HepG2 (cell line): ENCODE results near the gene PIM3. TPM values are rescaled to one million over a fixed set of nuclear protein-coding genes. Genes with fewer than 3 reads are reported as not detected.

Source experiments
- ATF5 ChIP-seq: sonication (generic); formaldehyde crosslinking; IDR thresholded peaks from 2 replicates; pipeline ENCODE4 v1.4.0; 2020; ENCODE audit warnings: mild to moderate bottlenecking, low read depth, missing genetic modification reagents
- FOSL2 ChIP-seq: sonication (generic); formaldehyde crosslinking; IDR thresholded peaks from 2 replicates; pipeline ENCODE4 v1.4.0; 2020; ENCODE audit warnings: missing genetic modification reagents
- HNRNPLL ChIP-seq: fragments of 200-400 bp; formaldehyde crosslinking; IDR thresholded peaks from 2 replicates; pipeline ENCODE4 v1.6.1; 2017; ENCODE audit warnings: mild to moderate bottlenecking, low read depth, low read length; ENCODE audit not compliant: poor library complexity, severe bottlenecking
- MZF1 ChIP-seq: sonication (generic); formaldehyde crosslinking; IDR thresholded peaks from 2 replicates; pipeline ENCODE4 v1.8.1; 2023; ENCODE audit warnings: mild to moderate bottlenecking, missing genetic modification reagents, borderline replicate concordance
- NFE2 ChIP-seq: sonication (generic); formaldehyde crosslinking; IDR thresholded peaks from 2 replicates; pipeline ENCODE4 v1.4.0; 2020; ENCODE audit warnings: missing genetic modification reagents
- NKX3-1 ChIP-seq: sonication (generic); formaldehyde crosslinking; IDR thresholded peaks from 2 replicates; pipeline ENCODE4 v1.5.0; 2020; ENCODE audit warnings: missing genetic modification reagents
- PRDM15 ChIP-seq: sonication (generic); formaldehyde crosslinking; IDR thresholded peaks from 2 replicates; pipeline ENCODE4 v1.4.0; 2020; ENCODE audit warnings: missing genetic modification reagents
- SMAD1 ChIP-seq: sonication (generic); formaldehyde crosslinking; IDR thresholded peaks from 2 replicates; pipeline ENCODE4 v1.4.0; 2020; ENCODE audit warnings: missing genetic modification reagents, low read depth, mild to moderate bottlenecking, borderline replicate concordance
- SPEN ChIP-seq: sonication (generic); formaldehyde crosslinking; IDR thresholded peaks from 2 replicates; pipeline ENCODE4 v1.5.1; 2020; ENCODE audit warnings: low read depth, mild to moderate bottlenecking, missing genetic modification reagents
- SRSF9 ChIP-seq: fragments of 200-400 bp; formaldehyde crosslinking; IDR thresholded peaks from 2 replicates; pipeline ENCODE4 v1.6.1; 2018; ENCODE audit warnings: borderline replicate concordance, mild to moderate bottlenecking, low read depth, low read length; ENCODE audit not compliant: insufficient read depth, poor library complexity, severe bottlenecking
- TBP ChIP-seq: sonication (generic); formaldehyde crosslinking; IDR thresholded peaks from 2 replicates; pipeline ENCODE4 v1.5.0; 2020; ENCODE audit warnings: missing genetic modification reagents
- TGIF2 ChIP-seq: IDR thresholded peaks from 2 replicates; pipeline ENCODE4 v1.6.1; 2016; ENCODE audit warnings: control low read depth, missing compliant biosample characterization
- ZNF326 ChIP-seq: sonication (generic); formaldehyde crosslinking; IDR thresholded peaks from 2 replicates; pipeline ENCODE4 v1.4.0; 2020; ENCODE audit warnings: missing genetic modification reagents, borderline replicate concordance
- ZNF382 ChIP-seq: sonication (generic); formaldehyde crosslinking; IDR thresholded peaks from 2 replicates; pipeline ENCODE4 v1.5.0; 2020; ENCODE audit warnings: missing genetic modification reagents, mild to moderate bottlenecking, borderline replicate concordance
- ZNF451 ChIP-seq: sonication (generic); formaldehyde crosslinking; IDR thresholded peaks from 2 replicates; pipeline ENCODE4 v1.5.0; 2020; ENCODE audit warnings: mild to moderate bottlenecking, missing genetic modification reagents
- ZNF713 ChIP-seq: sonication (generic); formaldehyde crosslinking; IDR thresholded peaks from 2 replicates; pipeline ENCODE4 v1.4.0; 2020; ENCODE audit warnings: mild to moderate bottlenecking, missing genetic modification reagents
- ZSCAN21 ChIP-seq: sonication (generic); formaldehyde crosslinking; IDR thresholded peaks from 2 replicates; pipeline ENCODE4 v1.8.0; 2022; ENCODE audit warnings: mild to moderate bottlenecking, missing genetic modification reagents, moderate library complexity, borderline replicate concordance
- polyA plus RNA-seq, 8 experiments: library from polyadenylated mRNA; depleted of rRNA in 3 of 8; stranded (reverse) in 7 of 8; unstranded in 1 of 8; fragments of >200 nt; fragmentation: Illumina TruSeq in 4 of 8; extraction: Trizol in 4 of 8; gene quantifications; 2 replicates each; pipeline versions ENCODE4 v1.2.1 to v1.2.3, GENCODE V29; 2011 to 2016; ENCODE audit warnings: low read depth in 4 of 8, missing spikeins in 1 of 8, mixed read lengths in 1 of 8; ENCODE audit not compliant: insufficient read depth in 1 of 8
- total RNA-seq, 5 experiments: library from RNA; depleted of rRNA; stranded (reverse); fragments of >200 nt; fragmentation: Illumina TruSeq; extraction: Trizol; gene quantifications; 2 replicates each; pipeline ENCODE4 v1.2.3, GENCODE V29; 2016; ENCODE audit warnings: low read depth in 1 of 5
- TF ChIP-seq, protein P1 (sequence below): sonication (generic); formaldehyde crosslinking; IDR thresholded peaks from 2 replicates; pipeline ENCODE4 v1.5.0; 2020; ENCODE audit warnings: mild to moderate bottlenecking, missing genetic modification reagents, borderline replicate concordance

Gene PIM3
- total and polyA plus RNA-seq, 2 of the 13 experiments (the other 11 are each of a cell fraction or from before 2014, with no cell fraction given) = 21.6 to 31.2 TPM

DNA sequence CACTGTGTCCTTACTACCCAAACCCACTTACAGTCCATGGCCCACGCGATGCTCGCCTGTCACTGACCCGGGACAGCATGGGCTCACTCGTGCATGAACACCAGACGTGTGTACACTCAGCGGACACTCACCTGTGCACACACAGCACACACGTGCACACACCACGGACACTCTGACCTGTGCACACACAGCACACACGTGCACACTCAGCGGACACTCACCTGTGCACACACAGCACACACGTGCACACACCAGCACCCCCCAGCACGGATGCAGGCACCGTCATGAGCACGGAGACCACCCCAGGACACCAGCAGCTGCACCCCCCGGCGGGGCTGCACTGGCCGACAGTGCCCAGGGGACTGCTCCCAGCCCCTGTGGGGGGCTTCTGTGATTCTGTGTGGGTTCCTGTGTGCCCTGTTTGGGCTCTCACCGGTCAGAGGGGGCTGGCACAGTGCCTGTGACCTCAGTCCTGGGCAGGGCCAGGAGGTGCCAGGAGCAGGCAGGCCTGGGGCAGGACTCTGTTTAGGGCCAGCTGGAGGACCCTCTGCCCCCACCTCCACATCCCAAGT lies 21.9 kb upstream of the PIM3 start (continued):
- TF ChIP-seq PRDM15 (CRISPR knock-in tag) = no peak
- no peak for TF ChIP-seq ZNF326 (CRISPR knock-in tag)
- TF ChIP-seq MZF1 = no peak
- no peak for TF ChIP-seq ATF5 (CRISPR knock-in tag)
- TF ChIP-seq FOSL2 (CRISPR knock-in tag) = no peak
- TF ChIP-seq, protein P1, sequence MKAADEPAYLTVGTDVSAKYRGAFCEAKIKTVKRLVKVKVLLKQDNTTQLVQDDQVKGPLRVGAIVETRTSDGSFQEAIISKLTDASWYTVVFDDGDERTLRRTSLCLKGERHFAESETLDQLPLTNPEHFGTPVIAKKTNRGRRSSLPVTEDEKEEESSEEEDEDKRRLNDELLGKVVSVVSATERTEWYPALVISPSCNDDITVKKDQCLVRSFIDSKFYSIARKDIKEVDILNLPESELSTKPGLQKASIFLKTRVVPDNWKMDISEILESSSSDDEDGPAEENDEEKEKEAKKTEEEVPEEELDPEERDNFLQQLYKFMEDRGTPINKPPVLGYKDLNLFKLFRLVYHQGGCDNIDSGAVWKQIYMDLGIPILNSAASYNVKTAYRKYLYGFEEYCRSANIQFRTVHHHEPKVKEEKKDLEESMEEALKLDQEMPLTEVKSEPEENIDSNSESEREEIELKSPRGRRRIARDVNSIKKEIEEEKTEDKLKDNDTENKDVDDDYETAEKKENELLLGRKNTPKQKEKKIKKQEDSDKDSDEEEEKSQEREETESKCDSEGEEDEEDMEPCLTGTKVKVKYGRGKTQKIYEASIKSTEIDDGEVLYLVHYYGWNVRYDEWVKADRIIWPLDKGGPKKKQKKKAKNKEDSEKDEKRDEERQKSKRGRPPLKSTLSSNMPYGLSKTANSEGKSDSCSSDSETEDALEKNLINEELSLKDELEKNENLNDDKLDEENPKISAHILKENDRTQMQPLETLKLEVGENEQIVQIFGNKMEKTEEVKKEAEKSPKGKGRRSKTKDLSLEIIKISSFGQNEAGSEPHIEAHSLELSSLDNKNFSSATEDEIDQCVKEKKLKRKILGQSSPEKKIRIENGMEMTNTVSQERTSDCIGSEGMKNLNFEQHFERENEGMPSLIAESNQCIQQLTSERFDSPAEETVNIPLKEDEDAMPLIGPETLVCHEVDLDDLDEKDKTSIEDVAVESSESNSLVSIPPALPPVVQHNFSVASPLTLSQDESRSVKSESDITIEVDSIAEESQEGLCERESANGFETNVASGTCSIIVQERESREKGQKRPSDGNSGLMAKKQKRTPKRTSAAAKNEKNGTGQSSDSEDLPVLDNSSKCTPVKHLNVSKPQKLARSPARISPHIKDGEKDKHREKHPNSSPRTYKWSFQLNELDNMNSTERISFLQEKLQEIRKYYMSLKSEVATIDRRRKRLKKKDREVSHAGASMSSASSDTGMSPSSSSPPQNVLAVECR (CRISPR knock-in tag) = no peak
- no peak for TF ChIP-seq SPEN (CRISPR knock-in tag)
- TF ChIP-seq SRSF9 = no peak
- TF ChIP-seq ZNF713 (CRISPR knock-in tag) = 0 out of 2 replicates have a peak, but pooled peaks have one; percentile 51
- 0 out of 2 replicates have a peak, but pooled peaks have one; percentile 11 for TF ChIP-seq ZSCAN21 (CRISPR knock-in tag)
- no peak for TF ChIP-seq HNRNPLL
- TF ChIP-seq ZNF451 (CRISPR knock-in tag) = 0 out of 2 replicates have a peak, but pooled peaks have one; percentile 19
- TF ChIP-seq NKX3-1 = no peak
- no peak for TF ChIP-seq SMAD1
- TF ChIP-seq ZNF382 (CRISPR knock-in tag) = no peak
- no peak for TF ChIP-seq TBP (CRISPR knock-in tag)
- no peak for TF ChIP-seq TGIF2
- no peak for TF ChIP-seq NFE2 (CRISPR knock-in tag)
